Measurements from ENCODE around the gene IL1RAPL2.

- TF ChIP-seq CTCF (conservative IDR thresholded peaks at IDR 0.05) (no peak), EZH2 (IDR thresholded peaks at IDR 0.05; ENCODE audit: low read depth) (no peak)
Observed at GRCh38 chrX:104728456-104728855, 162.5 kb downstream of the IL1RAPL2 start.

All from PC-9 (cell line).